ENCODE measurements around the gene PTPN23. TPM values are rescaled to one million over a fixed set of nuclear protein-coding genes. Genes with fewer than 3 reads are reported as not detected.

PTPN23 gene
- total and polyA plus RNA-seq, 9 of the 15 experiments (the other 6 are each of a cell fraction or from before 2014, with no cell fraction given) = 0.41 to 58.7 (median 7.2) TPM

GRCh38 chr3:47347217-47347801 is 33.5 kb upstream of the PTPN23 start (continued):
- TF ChIP-seq AFF4 (CRISPR knock-in tag; IDR thresholded peaks at IDR 0.05) = peak; percentile 60; the same call in 1 of the 2 replicates
- TF ChIP-seq, protein P1, sequence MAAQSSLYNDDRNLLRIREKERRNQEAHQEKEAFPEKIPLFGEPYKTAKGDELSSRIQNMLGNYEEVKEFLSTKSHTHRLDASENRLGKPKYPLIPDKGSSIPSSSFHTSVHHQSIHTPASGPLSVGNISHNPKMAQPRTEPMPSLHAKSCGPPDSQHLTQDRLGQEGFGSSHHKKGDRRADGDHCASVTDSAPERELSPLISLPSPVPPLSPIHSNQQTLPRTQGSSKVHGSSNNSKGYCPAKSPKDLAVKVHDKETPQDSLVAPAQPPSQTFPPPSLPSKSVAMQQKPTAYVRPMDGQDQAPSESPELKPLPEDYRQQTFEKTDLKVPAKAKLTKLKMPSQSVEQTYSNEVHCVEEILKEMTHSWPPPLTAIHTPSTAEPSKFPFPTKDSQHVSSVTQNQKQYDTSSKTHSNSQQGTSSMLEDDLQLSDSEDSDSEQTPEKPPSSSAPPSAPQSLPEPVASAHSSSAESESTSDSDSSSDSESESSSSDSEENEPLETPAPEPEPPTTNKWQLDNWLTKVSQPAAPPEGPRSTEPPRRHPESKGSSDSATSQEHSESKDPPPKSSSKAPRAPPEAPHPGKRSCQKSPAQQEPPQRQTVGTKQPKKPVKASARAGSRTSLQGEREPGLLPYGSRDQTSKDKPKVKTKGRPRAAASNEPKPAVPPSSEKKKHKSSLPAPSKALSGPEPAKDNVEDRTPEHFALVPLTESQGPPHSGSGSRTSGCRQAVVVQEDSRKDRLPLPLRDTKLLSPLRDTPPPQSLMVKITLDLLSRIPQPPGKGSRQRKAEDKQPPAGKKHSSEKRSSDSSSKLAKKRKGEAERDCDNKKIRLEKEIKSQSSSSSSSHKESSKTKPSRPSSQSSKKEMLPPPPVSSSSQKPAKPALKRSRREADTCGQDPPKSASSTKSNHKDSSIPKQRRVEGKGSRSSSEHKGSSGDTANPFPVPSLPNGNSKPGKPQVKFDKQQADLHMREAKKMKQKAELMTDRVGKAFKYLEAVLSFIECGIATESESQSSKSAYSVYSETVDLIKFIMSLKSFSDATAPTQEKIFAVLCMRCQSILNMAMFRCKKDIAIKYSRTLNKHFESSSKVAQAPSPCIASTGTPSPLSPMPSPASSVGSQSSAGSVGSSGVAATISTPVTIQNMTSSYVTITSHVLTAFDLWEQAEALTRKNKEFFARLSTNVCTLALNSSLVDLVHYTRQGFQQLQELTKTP (IDR thresholded peaks at IDR 0.05; ENCODE audit: low read depth in 1 of 2, partially characterized antibody in 2 of 2) = peak; percentile 56 to 94
- TF ChIP-seq, protein P2, sequence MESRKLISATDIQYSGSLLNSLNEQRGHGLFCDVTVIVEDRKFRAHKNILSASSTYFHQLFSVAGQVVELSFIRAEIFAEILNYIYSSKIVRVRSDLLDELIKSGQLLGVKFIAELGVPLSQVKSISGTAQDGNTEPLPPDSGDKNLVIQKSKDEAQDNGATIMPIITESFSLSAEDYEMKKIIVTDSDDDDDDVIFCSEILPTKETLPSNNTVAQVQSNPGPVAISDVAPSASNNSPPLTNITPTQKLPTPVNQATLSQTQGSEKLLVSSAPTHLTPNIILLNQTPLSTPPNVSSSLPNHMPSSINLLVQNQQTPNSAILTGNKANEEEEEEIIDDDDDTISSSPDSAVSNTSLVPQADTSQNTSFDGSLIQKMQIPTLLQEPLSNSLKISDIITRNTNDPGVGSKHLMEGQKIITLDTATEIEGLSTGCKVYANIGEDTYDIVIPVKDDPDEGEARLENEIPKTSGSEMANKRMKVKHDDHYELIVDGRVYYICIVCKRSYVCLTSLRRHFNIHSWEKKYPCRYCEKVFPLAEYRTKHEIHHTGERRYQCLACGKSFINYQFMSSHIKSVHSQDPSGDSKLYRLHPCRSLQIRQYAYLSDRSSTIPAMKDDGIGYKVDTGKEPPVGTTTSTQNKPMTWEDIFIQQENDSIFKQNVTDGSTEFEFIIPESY (CRISPR knock-in tag; IDR thresholded peaks at IDR 0.05) = no peak
- no peak for TF ChIP-seq NFRKB (IDR thresholded peaks at IDR 0.05; ENCODE audit: low read depth)
- no peak for TF ChIP-seq TRIM25 (IDR thresholded peaks at IDR 0.05; ENCODE audit: borderline replicate concordance)
- TF ChIP-seq RNF2 (IDR thresholded peaks at IDR 0.05) = 0 out of 2 replicates have a peak, but pooled peaks have one; percentile 36
- TF ChIP-seq JUN (IDR thresholded peaks at IDR 0.05; ENCODE audit: borderline replicate concordance, low read depth, low read length) = no peak
- no peak for TF ChIP-seq JUN (CRISPR knock-in tag; IDR thresholded peaks at IDR 0.05; ENCODE audit: borderline replicate concordance)
- TF ChIP-seq, protein P3, sequence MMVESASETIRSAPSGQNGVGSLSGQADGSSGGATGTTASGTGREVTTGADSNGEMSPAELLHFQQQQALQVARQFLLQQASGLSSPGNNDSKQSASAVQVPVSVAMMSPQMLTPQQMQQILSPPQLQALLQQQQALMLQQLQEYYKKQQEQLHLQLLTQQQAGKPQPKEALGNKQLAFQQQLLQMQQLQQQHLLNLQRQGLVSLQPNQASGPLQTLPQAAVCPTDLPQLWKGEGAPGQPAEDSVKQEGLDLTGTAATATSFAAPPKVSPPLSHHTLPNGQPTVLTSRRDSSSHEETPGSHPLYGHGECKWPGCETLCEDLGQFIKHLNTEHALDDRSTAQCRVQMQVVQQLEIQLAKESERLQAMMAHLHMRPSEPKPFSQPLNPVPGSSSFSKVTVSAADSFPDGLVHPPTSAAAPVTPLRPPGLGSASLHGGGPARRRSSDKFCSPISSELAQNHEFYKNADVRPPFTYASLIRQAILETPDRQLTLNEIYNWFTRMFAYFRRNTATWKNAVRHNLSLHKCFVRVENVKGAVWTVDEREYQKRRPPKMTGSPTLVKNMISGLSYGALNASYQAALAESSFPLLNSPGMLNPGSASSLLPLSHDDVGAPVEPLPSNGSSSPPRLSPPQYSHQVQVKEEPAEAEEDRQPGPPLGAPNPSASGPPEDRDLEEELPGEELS (CRISPR knock-in tag; IDR thresholded peaks at IDR 0.05; ENCODE audit: borderline replicate concordance) = no peak
